HL-60 (cell line): ENCODE data around the gene KCMF1.

Experiments used
- DNase-seq, 2 experiments: peaks; one replicate each; pipeline ENCODE4 v3.0.0-alpha.2; 2010 to 2020; ENCODE audit warnings: low read depth in 1 of 2, low spot score in 1 of 2
- H3K27ac ChIP-seq: fragments of 250-450 bp; sonication (Bioruptor Pico); replicated peaks from 2 replicates; pipeline ENCODE4 v1.5.1; 2020; ENCODE audit warnings: mild to moderate bottlenecking, moderate library complexity
- H3K27me3 ChIP-seq: fragments of 250-450 bp; sonication (Bioruptor Pico); 2 replicates; pipeline ENCODE4 v1.5.1; 2021; ENCODE audit warnings: mild to moderate bottlenecking, moderate library complexity; ENCODE audit not compliant: insufficient read depth, poor library complexity, severe bottlenecking
- H3K4me3 ChIP-seq: replicated peaks from 2 replicates; pipeline ENCODE4 v1.5.1; 2011; ENCODE audit warnings: mild to moderate bottlenecking, control low read depth, low read length; ENCODE audit not compliant: insufficient read depth
- GABPA ChIP-seq: IDR thresholded peaks from 2 replicates; pipeline ENCODE4 v1.6.1; 2012; ENCODE audit warnings: low read depth
- POLR2AphosphoS5 ChIP-seq: IDR thresholded peaks from 2 replicates; pipeline ENCODE4 v1.6.1; 2012; ENCODE audit warnings: low read depth
- SPI1 ChIP-seq: IDR thresholded peaks from 2 replicates; pipeline ENCODE4 v1.6.1; 2012; ENCODE audit warnings: low read depth, mild to moderate bottlenecking, borderline replicate concordance
- TF ChIP-seq, protein P1 (sequence below): IDR thresholded peaks from 2 replicates; pipeline ENCODE4 v1.6.1; 2012; ENCODE audit warnings: low read depth; ENCODE audit not compliant: insufficient replicate concordance
- TF ChIP-seq, protein P2 (sequence below): IDR thresholded peaks from one replicate; pipeline ENCODE4 v1.5.1; 2011; ENCODE audit warnings: low read length, control low read depth, inconsistent platforms; ENCODE audit not compliant: insufficient read depth

Gene KCMF1

DNA sequence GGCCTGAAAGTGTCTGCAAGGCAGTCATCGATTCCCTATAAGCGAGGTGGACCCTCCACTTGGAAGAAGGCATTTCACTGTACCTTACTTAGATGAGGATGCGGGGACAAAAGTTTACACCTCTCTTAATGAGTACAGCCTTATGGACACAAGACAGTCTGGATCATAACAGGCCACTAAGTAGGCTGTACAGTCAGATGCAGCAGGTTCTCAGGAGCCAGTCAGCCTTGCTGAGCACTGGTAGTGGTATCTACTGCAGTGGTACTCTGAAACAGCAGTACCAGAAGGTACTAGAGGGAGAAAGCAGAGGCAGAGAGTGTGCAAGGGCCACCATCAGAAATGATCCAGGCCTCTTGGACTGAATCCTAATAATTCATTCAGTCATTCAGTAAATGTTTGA is 77.6 kb downstream of the KCMF1 start:
- no peak overlapping the region for H3K27ac ChIP-seq
- no peak overlapping the region for H3K4me3 ChIP-seq
- DNase-seq, result no peak
- no peaks in the 10 kb centered on the region for H3K27me3 ChIP-seq
- TF ChIP-seq, protein P1, sequence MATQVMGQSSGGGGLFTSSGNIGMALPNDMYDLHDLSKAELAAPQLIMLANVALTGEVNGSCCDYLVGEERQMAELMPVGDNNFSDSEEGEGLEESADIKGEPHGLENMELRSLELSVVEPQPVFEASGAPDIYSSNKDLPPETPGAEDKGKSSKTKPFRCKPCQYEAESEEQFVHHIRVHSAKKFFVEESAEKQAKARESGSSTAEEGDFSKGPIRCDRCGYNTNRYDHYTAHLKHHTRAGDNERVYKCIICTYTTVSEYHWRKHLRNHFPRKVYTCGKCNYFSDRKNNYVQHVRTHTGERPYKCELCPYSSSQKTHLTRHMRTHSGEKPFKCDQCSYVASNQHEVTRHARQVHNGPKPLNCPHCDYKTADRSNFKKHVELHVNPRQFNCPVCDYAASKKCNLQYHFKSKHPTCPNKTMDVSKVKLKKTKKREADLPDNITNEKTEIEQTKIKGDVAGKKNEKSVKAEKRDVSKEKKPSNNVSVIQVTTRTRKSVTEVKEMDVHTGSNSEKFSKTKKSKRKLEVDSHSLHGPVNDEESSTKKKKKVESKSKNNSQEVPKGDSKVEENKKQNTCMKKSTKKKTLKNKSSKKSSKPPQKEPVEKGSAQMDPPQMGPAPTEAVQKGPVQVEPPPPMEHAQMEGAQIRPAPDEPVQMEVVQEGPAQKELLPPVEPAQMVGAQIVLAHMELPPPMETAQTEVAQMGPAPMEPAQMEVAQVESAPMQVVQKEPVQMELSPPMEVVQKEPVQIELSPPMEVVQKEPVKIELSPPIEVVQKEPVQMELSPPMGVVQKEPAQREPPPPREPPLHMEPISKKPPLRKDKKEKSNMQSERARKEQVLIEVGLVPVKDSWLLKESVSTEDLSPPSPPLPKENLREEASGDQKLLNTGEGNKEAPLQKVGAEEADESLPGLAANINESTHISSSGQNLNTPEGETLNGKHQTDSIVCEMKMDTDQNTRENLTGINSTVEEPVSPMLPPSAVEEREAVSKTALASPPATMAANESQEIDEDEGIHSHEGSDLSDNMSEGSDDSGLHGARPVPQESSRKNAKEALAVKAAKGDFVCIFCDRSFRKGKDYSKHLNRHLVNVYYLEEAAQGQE, result no peak
- TF ChIP-seq, protein P2, sequence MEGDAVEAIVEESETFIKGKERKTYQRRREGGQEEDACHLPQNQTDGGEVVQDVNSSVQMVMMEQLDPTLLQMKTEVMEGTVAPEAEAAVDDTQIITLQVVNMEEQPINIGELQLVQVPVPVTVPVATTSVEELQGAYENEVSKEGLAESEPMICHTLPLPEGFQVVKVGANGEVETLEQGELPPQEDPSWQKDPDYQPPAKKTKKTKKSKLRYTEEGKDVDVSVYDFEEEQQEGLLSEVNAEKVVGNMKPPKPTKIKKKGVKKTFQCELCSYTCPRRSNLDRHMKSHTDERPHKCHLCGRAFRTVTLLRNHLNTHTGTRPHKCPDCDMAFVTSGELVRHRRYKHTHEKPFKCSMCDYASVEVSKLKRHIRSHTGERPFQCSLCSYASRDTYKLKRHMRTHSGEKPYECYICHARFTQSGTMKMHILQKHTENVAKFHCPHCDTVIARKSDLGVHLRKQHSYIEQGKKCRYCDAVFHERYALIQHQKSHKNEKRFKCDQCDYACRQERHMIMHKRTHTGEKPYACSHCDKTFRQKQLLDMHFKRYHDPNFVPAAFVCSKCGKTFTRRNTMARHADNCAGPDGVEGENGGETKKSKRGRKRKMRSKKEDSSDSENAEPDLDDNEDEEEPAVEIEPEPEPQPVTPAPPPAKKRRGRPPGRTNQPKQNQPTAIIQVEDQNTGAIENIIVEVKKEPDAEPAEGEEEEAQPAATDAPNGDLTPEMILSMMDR, result no peak
- TF ChIP-seq POLR2AphosphoS5, result no peak
- TF ChIP-seq SPI1, result no peak
- no peak for TF ChIP-seq GABPA

DNA sequence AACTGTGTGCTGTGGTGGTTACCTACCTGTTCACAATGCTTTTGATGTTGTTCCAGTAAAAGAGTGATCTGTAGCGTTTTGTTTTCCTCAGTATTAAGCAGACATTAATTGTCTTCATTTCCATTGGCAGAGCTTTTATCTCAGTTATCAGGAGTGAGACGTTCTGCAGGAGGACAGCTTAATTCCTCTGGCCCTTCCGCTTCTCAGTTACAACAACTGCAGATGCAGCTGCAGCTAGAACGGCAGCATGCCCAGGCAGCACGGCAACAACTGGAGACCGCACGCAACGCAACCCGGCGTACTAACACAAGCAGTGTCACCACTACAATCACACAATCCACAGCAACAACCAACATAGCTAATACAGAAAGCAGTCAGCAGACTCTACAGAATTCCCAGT is 78.3 kb downstream of the KCMF1 start:
- no peak overlapping the region for H3K4me3 ChIP-seq
- TF ChIP-seq POLR2AphosphoS5, result no peak
- TF ChIP-seq, protein P2, result no peak
- H3K27me3 ChIP-seq, result no peaks in the 10 kb centered on the region
- no peak for DNase-seq
- no peak overlapping the region for H3K27ac ChIP-seq

DNA sequence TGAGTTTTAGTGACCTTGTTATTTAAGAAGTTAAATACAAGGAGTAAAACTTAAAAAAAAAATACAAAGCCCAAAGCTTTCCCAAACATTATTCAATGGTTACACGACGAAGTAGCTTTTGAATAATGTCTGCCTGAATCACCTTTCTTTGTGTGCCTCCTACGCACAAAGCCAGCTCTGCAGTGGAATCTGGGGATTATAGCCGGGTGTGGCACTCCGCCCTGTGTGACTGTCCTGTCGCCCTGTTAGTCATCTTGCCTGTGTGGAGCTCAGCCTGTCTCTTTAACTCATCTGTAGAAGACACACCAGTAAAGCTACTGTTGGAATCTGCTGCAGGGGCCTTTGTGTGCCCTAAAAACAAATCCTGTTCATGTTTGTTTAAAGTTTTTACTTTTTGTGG is 82.8 kb downstream of the KCMF1 start:
- peak overlapping the region; percentile 50 for H3K27ac ChIP-seq
- peak in 1 of 2 experiments; percentile 22 for DNase-seq
- no peak overlapping the region for H3K4me3 ChIP-seq
- no peaks in the 10 kb centered on the region for H3K27me3 ChIP-seq
- no peak for TF ChIP-seq GABPA
- TF ChIP-seq POLR2AphosphoS5, result no peak
- no peak for TF ChIP-seq SPI1
- TF ChIP-seq, protein P1, result no peak
- TF ChIP-seq, protein P2, result no peak

DNA sequence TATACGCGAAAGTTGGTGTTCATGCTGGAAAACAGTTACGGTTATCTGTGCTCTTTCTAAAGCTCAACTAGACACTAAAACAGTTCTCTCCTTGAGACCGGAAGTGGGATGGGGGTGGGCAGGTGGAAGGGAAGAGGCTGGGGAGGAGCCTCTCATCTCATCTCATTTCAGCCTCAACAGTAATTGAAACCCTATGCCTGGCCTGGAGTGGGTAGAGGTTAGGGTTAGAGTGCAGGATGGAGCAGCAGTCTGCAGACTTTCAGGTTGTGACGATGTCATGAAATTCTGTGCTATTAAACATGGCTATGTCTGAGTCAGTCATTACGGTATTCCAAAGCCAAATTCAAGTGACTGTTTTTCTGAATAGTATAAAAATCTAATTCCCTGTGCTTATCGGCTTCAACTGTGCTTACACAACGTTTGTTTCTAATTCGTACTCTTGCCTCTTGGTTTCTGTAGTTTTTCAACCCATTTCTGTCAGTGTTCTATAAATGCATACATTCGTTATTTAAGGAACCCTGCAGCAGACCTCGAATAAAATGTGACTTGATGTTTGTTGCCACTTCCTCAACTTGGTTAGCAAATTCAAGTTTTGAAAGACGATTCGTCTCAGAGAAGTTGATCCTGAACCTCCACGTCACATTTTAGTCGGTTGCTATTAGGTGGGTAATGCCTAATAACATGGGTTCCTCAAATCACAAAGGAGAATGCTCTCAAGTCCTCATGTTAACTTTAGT is 86.4 kb downstream of the KCMF1 start:
- Histone ChIP-seq H3K27me3 (no peaks in the 10 kb centered on the region), H3K4me3 (no peak overlapping the region), H3K27ac (peak overlapping the region; percentile 52)
- TF ChIP-seq, protein P2, result no peak
- TF ChIP-seq POLR2AphosphoS5 (no peak), GABPA (no peak), SPI1 (peak; percentile 67; the same call in 1 of the 2 replicates)
- TF ChIP-seq, protein P1, result no peak
- peak in 1 of 2 experiments; percentile 45 for DNase-seq
